ENCODE results near the gene CEP164.

Gene CEP164

GRCh38 chr11:117327567-117328374 is at the start of gene CEP164:
CEP164 (plus strand) TSS chr11:117327854; CDS start chr11:117338587, 10,733 bp downstream.
- DNase-seq = peak; percentile 97 to 99

- no peak for DNase-seq
These were observed 49.3 kb upstream of the CEP164 start for GRCh38 chr11:117278347-117278746.

- no peak for DNase-seq
These were observed 47.8 kb upstream of the CEP164 start for GRCh38 chr11:117279711-117280376.

GRCh38 chr11:117281159-117281558 is 46.5 kb upstream of the CEP164 start:
- no peak for DNase-seq

- no peak for DNase-seq
These were observed 45.8 kb upstream of the CEP164 start for GRCh38 chr11:117281869-117282268.

- no peak for DNase-seq
These were observed 44.7 kb upstream of the CEP164 start for GRCh38 chr11:117282956-117283355.

GRCh38 chr11:117284053-117284452 is 43.6 kb upstream of the CEP164 start:
- DNase-seq = no peak

GRCh38 chr11:117286588-117286987 is 41.1 kb upstream of the CEP164 start:
- DNase-seq = no peak

GRCh38 chr11:117287668-117288067 is 40.0 kb upstream of the CEP164 start:
- no peak for DNase-seq

GRCh38 chr11:117289795-117290194 is 37.9 kb upstream of the CEP164 start:
- no peak for DNase-seq

- DNase-seq = no peak
These were observed 36.8 kb upstream of the CEP164 start, which contains the start of gene BACE1-AS for GRCh38 chr11:117290809-117291396. BACE1-AS (plus strand) TSS chr11:117291346.

GRCh38 chr11:117292616-117293015 is 35.0 kb upstream of the CEP164 start:
- DNase-seq = no peak

- no peak for DNase-seq
These were observed 32.1 kb upstream of the CEP164 start for GRCh38 chr11:117295438-117296137.

GRCh38 chr11:117296881-117297280 is 30.8 kb upstream of the CEP164 start:
- DNase-seq = no peak

GRCh38 chr11:117298195-117298594 is 29.5 kb upstream of the CEP164 start:
- DNase-seq = no peak

GRCh38 chr11:117299351-117300282 is 28.0 kb upstream of the CEP164 start:
- DNase-seq = no peak

- no peak for DNase-seq
These were observed 27.4 kb upstream of the CEP164 start for GRCh38 chr11:117300283-117300663.

- no peak for DNase-seq
These were observed 26.9 kb upstream of the CEP164 start for GRCh38 chr11:117300773-117301172.

- DNase-seq = no peak
These were observed 25.4 kb upstream of the CEP164 start for GRCh38 chr11:117302228-117302627.

- DNase-seq = peak; percentile 34 to 58
These were observed 24.6 kb upstream of the CEP164 start for GRCh38 chr11:117303101-117303500.

- DNase-seq = no peak
These were observed 23.9 kb upstream of the CEP164 start for GRCh38 chr11:117303646-117304315.

Data from NCI-H2081 (cell line).